VCaP (cell line): ENCODE measurements around the gene SUPT7L.

Source experiments
- H3K27ac ChIP-seq: fragments of 450-650 bp; 2 replicates; pipeline ENCODE4 v1.5.1; 2017
- CTCF ChIP-seq: fragments of 450-650 bp; conservative IDR thresholded peaks from 2 replicates; pipeline ENCODE4 v1.5.1; 2017; ENCODE audit warnings: mild to moderate bottlenecking, moderate library complexity

Gene SUPT7L

GRCh38 chr2:27651056-27651455, 12.4 kb downstream of the SUPT7L start:
- TF ChIP-seq CTCF, result no peak
- H3K27ac ChIP-seq, result no peak overlapping the region

GRCh38 chr2:27647737-27648136, 15.7 kb downstream of the SUPT7L start:
- no peak for TF ChIP-seq CTCF
- no peak overlapping the region for H3K27ac ChIP-seq

- no peak overlapping the region for H3K27ac ChIP-seq
- TF ChIP-seq CTCF, result no peak
Measured at GRCh38 chr2:27647289-27647688, 16.1 kb downstream of the SUPT7L start.

- no peak for TF ChIP-seq CTCF
Measured at GRCh38 chr2:27645197-27645596, 18.2 kb downstream of the SUPT7L start.

GRCh38 chr2:27640722-27641245, 22.6 kb downstream of the SUPT7L start:
- no peak for TF ChIP-seq CTCF
- H3K27ac ChIP-seq, result no peak overlapping the region

More at GRCh38 chr2:27645197-27645596, 18.2 kb downstream of the SUPT7L start:
- H3K27ac ChIP-seq, result no peak overlapping the region

- no peak for TF ChIP-seq CTCF
- no peak overlapping the region for H3K27ac ChIP-seq
Measured at GRCh38 chr2:27638709-27639108, 24.7 kb downstream of the SUPT7L start.

GRCh38 chr2:27638037-27638637, 25.3 kb downstream of the SUPT7L start:
- no peak overlapping the region for H3K27ac ChIP-seq
- TF ChIP-seq CTCF, result no peak
